Stimulated activated CD4-positive, alpha-beta T cell treated with anti-CD3 and anti-CD28 coated beads, TNF-alpha, amount 100 ng/mL, for 48 hours (primary cell): ENCODE measurements around the gene L3HYPDH.
"Not testable (repeated sequence)": the region's sequence is repeated elsewhere in the genome, so short reads cannot be mapped to it uniquely, and the experiment has no call there.

Experiments
- DNase-seq, 3 donors: peaks; one replicate each; pipeline ENCODE4 v3.0.0-alpha.2; 2020; ENCODE audit warnings: low read depth in 3 of 3

Gene L3HYPDH

GRCh38 chr14:59478540-59478939 lies 5.7 kb downstream of the L3HYPDH start:
- no peak for DNase-seq

GRCh38 chr14:59475709-59476108 lies 8.5 kb downstream of the L3HYPDH start:
- no peak for DNase-seq

GRCh38 chr14:59474172-59474571 lies 10.0 kb downstream of the L3HYPDH start:
- no peak for DNase-seq

GRCh38 chr14:59465316-59466135 lies 18.7 kb downstream of the L3HYPDH start, which contains the start of gene GPR135:
Gene GPR135 (minus strand): TSS chr14:59465380. CDS start chr14:59465226, 154 bp downstream.
- DNase-seq: no peak

GRCh38 chr14:59464486-59465315 lies 19.5 kb downstream of the L3HYPDH start:
- peak in 2 of 3 donors; percentile 7 to 36 for DNase-seq

- peak in 2 of 3 donors; percentile 20 to 36 for DNase-seq
Measured at GRCh38 chr14:59463787-59464485, 20.3 kb downstream of the L3HYPDH start.

GRCh38 chr14:59461891-59462290 lies 22.3 kb downstream of the L3HYPDH start:
- no peak for DNase-seq

- no peak for DNase-seq
Measured at GRCh38 chr14:59460378-59460777, 23.8 kb downstream of the L3HYPDH start.

GRCh38 chr14:59458486-59458885 lies 25.7 kb downstream of the L3HYPDH start:
- no peak for DNase-seq

- DNase-seq: no peak
Measured at GRCh38 chr14:59455411-59455810, 28.8 kb downstream of the L3HYPDH start.

GRCh38 chr14:59454139-59454538 lies 30.1 kb downstream of the L3HYPDH start:
- DNase-seq: no peak

GRCh38 chr14:59451849-59452248 lies 32.4 kb downstream of the L3HYPDH start:
- DNase-seq: no peak

GRCh38 chr14:59450716-59451115 lies 33.5 kb downstream of the L3HYPDH start:
- no peak for DNase-seq

- not testable (repeated sequence) for DNase-seq
Measured at GRCh38 chr14:59448673-59449072, 35.5 kb downstream of the L3HYPDH start.

- no peak for DNase-seq
Measured at GRCh38 chr14:59439256-59439965, 44.8 kb downstream of the L3HYPDH start.

- DNase-seq: no peak
Measured at GRCh38 chr14:59438195-59438647, 46.0 kb downstream of the L3HYPDH start.

GRCh38 chr14:59435987-59436386 lies 48.2 kb downstream of the L3HYPDH start:
- DNase-seq: no peak

- DNase-seq: no peak
Measured at GRCh38 chr14:59435101-59435500, 49.1 kb downstream of the L3HYPDH start.

- DNase-seq: no peak
Measured at GRCh38 chr14:59429790-59430189, 54.4 kb downstream of the L3HYPDH start.

GRCh38 chr14:59428581-59429012 lies 55.6 kb downstream of the L3HYPDH start:
- DNase-seq: peak in 1 of 3 donors; percentile 1
